HepG2 (cell line): ENCODE data around the gene OMG. TPM values are rescaled to one million over a fixed set of nuclear protein-coding genes. Genes with fewer than 3 reads are reported as not detected.
"Not testable (repeated sequence)": the region's sequence is repeated elsewhere in the genome, so short reads cannot be mapped to it uniquely, and the experiment has no call there.

ENCODE experiments used
- ATAC-seq: fragments of 200-7000 bp; cut with Tn5 transposase; 3 replicates; pipeline ENCODE4 v1.9.1; 2020; ENCODE audit warnings: mild to moderate bottlenecking, moderate library complexity
- BruUV-seq: library from RNA; stranded (reverse); fragments of 400-500 nt; replicated peaks from 2 replicates; lab custom pipeline; 2021; lab: Mats Ljungman, UMichigan
- CTCF ChIA-PET: fragments of 300-600 bp; formaldehyde crosslinking; extraction: SDS; loops from one replicate; lab custom pipeline; 2021; ENCODE audit warnings: low total read pairs, inconsistent platforms, low intra/inter-chr PET ratio; lab: Yijun Ruan, JAX
- POLR2A ChIA-PET: fragments of 350-600 bp; sonication (Branson Sonifier 250); formaldehyde crosslinking; loops from one replicate; lab custom pipeline; 2020; ENCODE audit warnings: antibody characterized with exemption, inconsistent platforms; lab: Yijun Ruan, JAX
- DNase-seq: peaks from one replicate; pipeline ENCODE4 v3.0.0-alpha.2; 2015; ENCODE audit warnings: low spot score
- FAIRE-seq: peaks from 3 replicates; lab custom pipeline; 2011; peaks lifted over from hg19 to GRCh38; lab: Jason Lieb, UNC
- H2AFZ ChIP-seq: one replicate; pipeline ENCODE4 v1.6.1; 2011; ENCODE audit warnings: low read length, inconsistent platforms
- H3K27ac ChIP-seq: fragments of 300-600 bp; 3 replicates; pipeline ENCODE4 v1.8.0; 2011; ENCODE audit warnings: mixed run types, mild to moderate bottlenecking, mixed read lengths, low read length, inconsistent platforms; ENCODE audit not compliant: insufficient read depth; ENCODE audit errors: extremely low read length
- H3K27me3 ChIP-seq, 2 experiments: fragments of 200-600 bp in 1 of 2; 2 replicates in 1 of 2; 3 replicates in 1 of 2; pipeline versions ENCODE4 v1.6.0 to v1.8.0; 2011; ENCODE audit warnings: low read length in 2 of 2, mild to moderate bottlenecking in 2 of 2, moderate library complexity in 2 of 2, inconsistent platforms in 1 of 2; ENCODE audit not compliant: insufficient read depth in 2 of 2, control insufficient read depth in 1 of 2
- H3K36me3 ChIP-seq, 2 experiments: fragments of 200-600 bp in 1 of 2; replicated peaks in 1 of 2; 2 replicates in 1 of 2; 3 replicates in 1 of 2; pipeline versions ENCODE4 v1.5.1 to v1.8.0; 2011; ENCODE audit warnings: low read length in 2 of 2, inconsistent platforms in 1 of 2; ENCODE audit not compliant: insufficient read depth in 2 of 2, control insufficient read depth in 1 of 2
- H3K4me1 ChIP-seq: 2 replicates; pipeline ENCODE4 v1.5.1; 2012; ENCODE audit warnings: low read length, inconsistent platforms; ENCODE audit not compliant: insufficient read depth
- H3K4me2 ChIP-seq: 2 replicates; pipeline ENCODE4 v1.6.0; 2011; ENCODE audit warnings: low read depth, low read length, inconsistent platforms
- H3K4me3 ChIP-seq, 3 experiments: fragments of 200-600 bp in 1 of 3; sonication (generic), shearing (Covaris generic) in 1 of 3; replicated peaks in 1 of 3; 2 replicates each; pipeline ENCODE4 v1.5.1; 2011 to 2016; ENCODE audit warnings: low read length in 3 of 3, inconsistent platforms in 2 of 3, low read depth in 2 of 3, mild to moderate bottlenecking in 2 of 3, control low read depth in 1 of 3, mixed read lengths in 1 of 3; ENCODE audit not compliant: insufficient read depth in 1 of 3
- H3K79me2 ChIP-seq: one replicate; pipeline ENCODE4 v1.6.1; 2011; ENCODE audit warnings: low read length, inconsistent platforms; ENCODE audit not compliant: insufficient read depth
- H3K9ac ChIP-seq: 2 replicates; pipeline ENCODE4 v1.6.0; 2011; ENCODE audit warnings: mild to moderate bottlenecking, low read depth, low read length, inconsistent platforms; ENCODE audit not compliant: insufficient read depth
- H3K9me3 ChIP-seq: 2 replicates; pipeline ENCODE4 v1.5.1; 2012; ENCODE audit warnings: mild to moderate bottlenecking, low read length
- H4K20me1 ChIP-seq: 2 replicates; pipeline ENCODE4 v1.6.0; 2011; ENCODE audit warnings: inconsistent platforms, mild to moderate bottlenecking, low read length, moderate library complexity; ENCODE audit not compliant: insufficient read depth
- ARHGAP35 ChIP-seq: sonication (generic); formaldehyde crosslinking; IDR thresholded peaks from 2 replicates; pipeline ENCODE4 v1.9.0; 2022; ENCODE audit warnings: mild to moderate bottlenecking, inconsistent platforms, moderate library complexity, missing genetic modification reagents, borderline replicate concordance
- E2F1 ChIP-seq: sonication (generic); formaldehyde crosslinking; IDR thresholded peaks from 2 replicates; pipeline ENCODE4 v1.5.0; 2020; ENCODE audit warnings: missing genetic modification reagents
- JUND ChIP-seq: sonication (generic); formaldehyde crosslinking; IDR thresholded peaks from 2 replicates; pipeline ENCODE4 v1.8.0; 2022; ENCODE audit warnings: mild to moderate bottlenecking, missing genetic modification reagents
- RAD21 ChIP-seq: fragments of 450-650 bp; formaldehyde crosslinking; IDR thresholded peaks from 2 replicates; pipeline ENCODE4 v1.5.0; 2020; ENCODE audit warnings: mild to moderate bottlenecking
- THAP8 ChIP-seq: sonication (generic); formaldehyde crosslinking; IDR thresholded peaks from 2 replicates; pipeline ENCODE4 v1.5.1; 2020; ENCODE audit warnings: missing genetic modification reagents, mild to moderate bottlenecking, borderline replicate concordance
- ZNF17 ChIP-seq: sonication (generic); formaldehyde crosslinking; IDR thresholded peaks from 2 replicates; pipeline ENCODE4 v1.5.0; 2020; ENCODE audit warnings: mild to moderate bottlenecking, missing genetic modification reagents
- ZSCAN9 ChIP-seq: IDR thresholded peaks from 2 replicates; pipeline ENCODE4 v1.6.1; 2016; ENCODE audit warnings: borderline replicate concordance
- WGBS: methylation state at CpG from one replicate; pipeline ENCODE4 v1.1.6; 2017; ENCODE audit warnings: low lambda C conversion rate; 5-methylcytosine and 5-hydroxymethylcytosine counted together
- in situ Hi-C: cut with HindIII; loops from 2 replicates; pipeline ENCODE4 v1.10.0; 2017; ENCODE audit warnings: low pct_unique_long_range_greater_than_20kb; ENCODE audit not compliant: extremely low pct_ligation_motif_present
- intact Hi-C: fragments of 100-400 bp; cut with micrococcal nuclease; formaldehyde crosslinking; loops from one replicate; pipeline ENCODE4 v1.10.0; 2022; ENCODE audit not compliant: unreplicated experiment
- polyA plus RNA-seq, 8 experiments: library from polyadenylated mRNA; depleted of rRNA in 3 of 8; stranded (reverse) in 7 of 8; unstranded in 1 of 8; fragments of >200 nt; fragmentation: Illumina TruSeq in 4 of 8; extraction: Trizol in 4 of 8; gene quantifications; 2 replicates each; pipeline versions ENCODE4 v1.2.1 to v1.2.3, GENCODE V29; 2011 to 2016; ENCODE audit warnings: low read depth in 4 of 8, missing spikeins in 1 of 8, mixed read lengths in 1 of 8; ENCODE audit not compliant: insufficient read depth in 1 of 8
- total RNA-seq, 5 experiments: library from RNA; depleted of rRNA; stranded (reverse); fragments of >200 nt; fragmentation: Illumina TruSeq; extraction: Trizol; gene quantifications; 2 replicates each; pipeline ENCODE4 v1.2.3, GENCODE V29; 2016; ENCODE audit warnings: low read depth in 1 of 5
- TF ChIP-seq, protein P1 (sequence below): sonication (generic); formaldehyde crosslinking; IDR thresholded peaks from 2 replicates; pipeline ENCODE4 v1.4.0; 2020; ENCODE audit warnings: missing genetic modification reagents, borderline replicate concordance

OMG gene
- total and polyA plus RNA-seq, 2 of the 13 experiments (the other 11 are each of a cell fraction or from before 2014, with no cell fraction given), result not detected

DNA sequence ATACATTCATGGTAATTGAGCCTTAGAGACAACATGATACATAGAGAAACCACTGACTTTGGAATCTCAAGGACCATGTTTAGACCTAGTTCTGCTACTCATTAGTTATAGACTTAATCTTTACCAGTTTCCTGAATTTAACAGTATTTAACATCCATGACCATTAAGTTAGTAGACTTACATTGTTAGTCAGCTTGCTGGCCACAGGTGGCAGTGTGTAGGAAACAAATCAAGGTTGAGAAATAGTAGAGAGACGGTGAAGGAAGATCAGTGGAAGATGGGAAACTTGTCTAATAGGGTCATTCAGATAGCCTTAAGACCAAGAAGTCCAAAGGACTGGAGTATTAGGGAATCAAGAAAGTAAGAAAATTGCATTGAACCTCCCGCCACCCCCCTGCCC lies 31.0 kb downstream of the OMG start:
- Histone ChIP-seq H3K4me2 (no peak overlapping the region), H3K79me2 (no peaks in the 10 kb centered on the region), H3K4me1 (peaks cover 18% of the 10 kb centered on the region), H2AFZ (no peak overlapping the region), H3K4me3 (no peak overlapping the region), H3K27me3 (no peaks in the 10 kb centered on the region), H3K9me3 (no peaks in the 10 kb centered on the region), H4K20me1 (no peaks in the 10 kb centered on the region), H3K27ac (no peak overlapping the region), H3K9ac (no peak overlapping the region), H3K36me3 (peaks cover 3 to 29% of the 10 kb centered on the region in 2 experiments; a peak in 4 of 5 replicates)
- DNase-seq, result no peak
- BruUV-seq, result no TSS peak
- no peak for ATAC-seq
- WGBS, result 91% methylated on average over 2 of the region's 2 CpGs
- in situ Hi-C loops (no loop called here), intact Hi-C loops (no loop called here)
- ChIA-PET POLR2A (no interaction called here), CTCF (no interaction called here)
- FAIRE-seq, result peak; percentile 34
- no peak for TF ChIP-seq ARHGAP35 (CRISPR knock-in tag)
- no peak for TF ChIP-seq THAP8 (CRISPR knock-in tag)
- TF ChIP-seq E2F1 (CRISPR knock-in tag), result no peak
- TF ChIP-seq ZSCAN9 (CRISPR knock-in tag), result no peak
- TF ChIP-seq, protein P1, sequence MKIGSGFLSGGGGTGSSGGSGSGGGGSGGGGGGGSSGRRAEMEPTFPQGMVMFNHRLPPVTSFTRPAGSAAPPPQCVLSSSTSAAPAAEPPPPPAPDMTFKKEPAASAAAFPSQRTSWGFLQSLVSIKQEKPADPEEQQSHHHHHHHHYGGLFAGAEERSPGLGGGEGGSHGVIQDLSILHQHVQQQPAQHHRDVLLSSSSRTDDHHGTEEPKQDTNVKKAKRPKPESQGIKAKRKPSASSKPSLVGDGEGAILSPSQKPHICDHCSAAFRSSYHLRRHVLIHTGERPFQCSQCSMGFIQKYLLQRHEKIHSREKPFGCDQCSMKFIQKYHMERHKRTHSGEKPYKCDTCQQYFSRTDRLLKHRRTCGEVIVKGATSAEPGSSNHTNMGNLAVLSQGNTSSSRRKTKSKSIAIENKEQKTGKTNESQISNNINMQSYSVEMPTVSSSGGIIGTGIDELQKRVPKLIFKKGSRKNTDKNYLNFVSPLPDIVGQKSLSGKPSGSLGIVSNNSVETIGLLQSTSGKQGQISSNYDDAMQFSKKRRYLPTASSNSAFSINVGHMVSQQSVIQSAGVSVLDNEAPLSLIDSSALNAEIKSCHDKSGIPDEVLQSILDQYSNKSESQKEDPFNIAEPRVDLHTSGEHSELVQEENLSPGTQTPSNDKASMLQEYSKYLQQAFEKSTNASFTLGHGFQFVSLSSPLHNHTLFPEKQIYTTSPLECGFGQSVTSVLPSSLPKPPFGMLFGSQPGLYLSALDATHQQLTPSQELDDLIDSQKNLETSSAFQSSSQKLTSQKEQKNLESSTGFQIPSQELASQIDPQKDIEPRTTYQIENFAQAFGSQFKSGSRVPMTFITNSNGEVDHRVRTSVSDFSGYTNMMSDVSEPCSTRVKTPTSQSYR (CRISPR knock-in tag), result no peak
- TF ChIP-seq RAD21, result no peak
- no peak for TF ChIP-seq ZNF17
- TF ChIP-seq JUND (CRISPR knock-in tag), result no peak

DNA sequence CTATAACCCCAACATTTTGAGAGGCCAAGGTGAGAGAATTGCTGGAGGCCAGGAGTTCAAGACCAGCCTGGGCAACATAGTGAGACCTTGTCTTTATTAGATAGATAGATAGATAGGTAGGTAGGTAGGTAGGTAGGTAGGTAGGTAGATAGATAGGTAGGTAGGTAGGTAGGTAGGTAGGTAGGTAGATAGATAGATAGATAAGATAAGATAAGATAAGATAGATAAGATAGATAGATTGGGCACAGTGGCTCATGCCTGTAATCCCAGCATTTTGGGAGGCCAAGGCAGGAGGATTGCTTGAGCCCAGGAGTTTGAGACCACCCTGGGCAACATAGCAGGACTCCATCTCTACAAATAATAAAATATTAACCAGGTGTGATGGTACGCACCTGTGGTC lies 34.1 kb downstream of the OMG start:
- H3K4me3 ChIP-seq, H3K27ac ChIP-seq, intact Hi-C loops, POLR2A ChIA-PET, in situ Hi-C loops, H3K27me3 ChIP-seq, H3K4me2 ChIP-seq, DNase-seq, CTCF ChIA-PET, H3K9me3 ChIP-seq, BruUV-seq, H3K9ac ChIP-seq, FAIRE-seq, H4K20me1 ChIP-seq, ATAC-seq, H3K79me2 ChIP-seq, H3K4me1 ChIP-seq, H2AFZ ChIP-seq: not testable (repeated sequence)
- H3K36me3 ChIP-seq, result peaks cover 2 to 32% of the 10 kb centered on the region in 2 experiments; a peak in 4 of 5 replicates
- 100% methylated on average over 1 of the region's 1 CpG for WGBS
